SJSA1 (cell line): Measurements from ENCODE around the gene BMPER. TPM values are rescaled to one million over a fixed set of nuclear protein-coding genes. Genes with fewer than 3 reads are reported as not detected.

ENCODE experiments used
- DNase-seq, 2 experiments: peaks; one replicate each; pipeline ENCODE4 v3.0.0-alpha.2; 2015 to 2020; ENCODE audit warnings: low spot score in 2 of 2, low read depth in 1 of 2
- H3K27ac ChIP-seq: fragments of 250-450 bp; sonication (Bioruptor Pico); 2 replicates; pipeline ENCODE4 v1.5.1; 2020; ENCODE audit warnings: mild to moderate bottlenecking, moderate library complexity
- H3K27me3 ChIP-seq: fragments of 250-450 bp; sonication (Bioruptor Pico); replicated peaks from 2 replicates; pipeline ENCODE4 v1.5.1; 2020; ENCODE audit warnings: mild to moderate bottlenecking, moderate library complexity
- H3K36me3 ChIP-seq: fragments of 250-450 bp; sonication (Bioruptor Pico); 2 replicates; pipeline ENCODE4 v1.5.1; 2020; ENCODE audit warnings: mild to moderate bottlenecking
- H3K4me1 ChIP-seq: fragments of 250-450 bp; sonication (Bioruptor Pico); replicated peaks from 2 replicates; pipeline ENCODE4 v1.6.1; 2021; ENCODE audit warnings: mild to moderate bottlenecking
- H3K4me3 ChIP-seq: fragments of 250-450 bp; sonication (Bioruptor Pico); 2 replicates; pipeline ENCODE4 v1.5.1; 2020; ENCODE audit warnings: mild to moderate bottlenecking
- H3K9me3 ChIP-seq: fragments of 250-450 bp; sonication (Bioruptor Pico); replicated peaks from 2 replicates; pipeline ENCODE4 v1.5.1; 2020; ENCODE audit warnings: mild to moderate bottlenecking
- total RNA-seq: library from RNA; depleted of rRNA; stranded (reverse); fragments of >200 nt; shearing (Covaris generic); gene quantifications from 2 replicates; pipeline ENCODE4 v1.2.3, GENCODE V29; 2014

Gene BMPER
- total RNA-seq, 1 experiment from 2014 or later: 2.8 TPM

GRCh38 chr7:33882040-33882837 lies 23.1 kb upstream of the BMPER start:
- DNase-seq: no peak
- Histone ChIP-seq H3K27ac (no peak overlapping the region), H3K4me3 (no peak overlapping the region), H3K9me3 (no peaks in the 10 kb centered on the region), H3K36me3 (no peaks in the 10 kb centered on the region), H3K4me1 (peaks cover 71% of the 10 kb centered on the region), H3K27me3 (no peaks in the 10 kb centered on the region)

- peaks cover 71% of the 10 kb centered on the region for H3K4me1 ChIP-seq
- H3K9me3 ChIP-seq: no peaks in the 10 kb centered on the region
- DNase-seq: no peak
- no peak overlapping the region for H3K4me3 ChIP-seq
- no peaks in the 10 kb centered on the region for H3K36me3 ChIP-seq
- H3K27ac ChIP-seq: no peak overlapping the region
- H3K27me3 ChIP-seq: no peaks in the 10 kb centered on the region
These were observed 22.2 kb upstream of the BMPER start for GRCh38 chr7:33882950-33883670.

- Histone ChIP-seq H3K36me3 (no peaks in the 10 kb centered on the region), H3K4me3 (no peak overlapping the region), H3K27me3 (no peaks in the 10 kb centered on the region), H3K27ac (no peak overlapping the region), H3K9me3 (no peaks in the 10 kb centered on the region), H3K4me1 (peaks cover 71% of the 10 kb centered on the region)
- peak in 1 of 2 experiments; percentile 47 for DNase-seq
These were observed 21.7 kb upstream of the BMPER start for GRCh38 chr7:33883671-33883965.

GRCh38 chr7:33885290-33886148 lies 19.8 kb upstream of the BMPER start:
- H3K27ac ChIP-seq: peak overlapping the region; percentile 70
- H3K4me1 ChIP-seq: peaks cover 60% of the 10 kb centered on the region

GRCh38 chr7:33886149-33886623 lies 19.2 kb upstream of the BMPER start:
- H3K9me3 ChIP-seq: no peaks in the 10 kb centered on the region
- peak in 1 of 2 experiments; percentile 70 for DNase-seq
- peak overlapping the region; percentile 70 for H3K27ac ChIP-seq
- peaks cover 53% of the 10 kb centered on the region for H3K4me1 ChIP-seq
- no peaks in the 10 kb centered on the region for H3K36me3 ChIP-seq
- no peaks in the 10 kb centered on the region for H3K27me3 ChIP-seq
- no peak overlapping the region for H3K4me3 ChIP-seq

More at GRCh38 chr7:33885290-33886148, 19.8 kb upstream of the BMPER start:
- Histone ChIP-seq H3K27me3 (no peaks in the 10 kb centered on the region), H3K4me3 (no peak overlapping the region), H3K9me3 (no peaks in the 10 kb centered on the region), H3K36me3 (no peaks in the 10 kb centered on the region)
- peak in 1 of 2 experiments; percentile 68 for DNase-seq

GRCh38 chr7:33887266-33887975 lies 17.9 kb upstream of the BMPER start:
- H3K36me3 ChIP-seq: no peaks in the 10 kb centered on the region
- H3K4me1 ChIP-seq: peaks cover 41% of the 10 kb centered on the region
- H3K27ac ChIP-seq: no peak overlapping the region
- no peak overlapping the region for H3K4me3 ChIP-seq
- no peaks in the 10 kb centered on the region for H3K9me3 ChIP-seq
- H3K27me3 ChIP-seq: no peaks in the 10 kb centered on the region
- DNase-seq: no peak

- H3K27ac ChIP-seq: no peak overlapping the region
- H3K9me3 ChIP-seq: no peaks in the 10 kb centered on the region
- peaks cover 34% of the 10 kb centered on the region for H3K4me1 ChIP-seq
- no peak overlapping the region for H3K4me3 ChIP-seq
- no peaks in the 10 kb centered on the region for H3K27me3 ChIP-seq
- DNase-seq: no peak
- no peaks in the 10 kb centered on the region for H3K36me3 ChIP-seq
These were observed 17.2 kb upstream of the BMPER start for GRCh38 chr7:33888166-33888565.

- no peaks in the 10 kb centered on the region for H3K9me3 ChIP-seq
- H3K4me3 ChIP-seq: no peak overlapping the region
- no peaks in the 10 kb centered on the region for H3K4me1 ChIP-seq
- H3K36me3 ChIP-seq: no peaks in the 10 kb centered on the region
- no peaks in the 10 kb centered on the region for H3K27me3 ChIP-seq
- no peak for DNase-seq
- H3K27ac ChIP-seq: no peak overlapping the region
These were observed 12.4 kb upstream of the BMPER start for GRCh38 chr7:33892945-33893344.

GRCh38 chr7:33893377-33893776 lies 12.0 kb upstream of the BMPER start:
- Histone ChIP-seq H3K27me3 (no peaks in the 10 kb centered on the region), H3K4me1 (no peaks in the 10 kb centered on the region), H3K9me3 (no peaks in the 10 kb centered on the region), H3K4me3 (no peak overlapping the region), H3K36me3 (no peaks in the 10 kb centered on the region), H3K27ac (no peak overlapping the region)
- no peak for DNase-seq

- Histone ChIP-seq H3K27ac (no peak overlapping the region), H3K4me1 (peaks cover 8% of the 10 kb centered on the region; the same call in 1 of the 2 replicates)
These were observed 10.1 kb upstream of the BMPER start for GRCh38 chr7:33895025-33895804.

GRCh38 chr7:33900501-33900900 lies 4.8 kb upstream of the BMPER start:
- Histone ChIP-seq H3K27me3 (peaks cover 5% of the 10 kb centered on the region; the same call in 1 of the 2 replicates), H3K9me3 (no peaks in the 10 kb centered on the region), H3K4me1 (peaks cover 34% of the 10 kb centered on the region), H3K36me3 (no peaks in the 10 kb centered on the region), H3K27ac (no peak overlapping the region; the same call in 1 of the 2 replicates), H3K4me3 (no peak overlapping the region)
- no peak for DNase-seq

More at GRCh38 chr7:33895025-33895804, 10.1 kb upstream of the BMPER start:
- Histone ChIP-seq H3K9me3 (no peaks in the 10 kb centered on the region), H3K36me3 (no peaks in the 10 kb centered on the region), H3K27me3 (no peaks in the 10 kb centered on the region), H3K4me3 (no peak overlapping the region)
- DNase-seq: peak; percentile 75 to 78

GRCh38 chr7:33901199-33901598 lies 4.1 kb upstream of the BMPER start:
- no peak for DNase-seq
- Histone ChIP-seq H3K36me3 (no peaks in the 10 kb centered on the region), H3K9me3 (no peaks in the 10 kb centered on the region), H3K4me3 (no peak overlapping the region), H3K27ac (peak overlapping the region; percentile 53), H3K4me1 (peaks cover 34% of the 10 kb centered on the region), H3K27me3 (peaks cover 8% of the 10 kb centered on the region; the same call in 1 of the 2 replicates)
